GM12865 (cell line): ENCODE measurements around the gene FBRSL1.

ENCODE experiments used
- DNase-seq: peaks from one replicate; pipeline ENCODE4 v3.0.0; 2010; ENCODE audit warnings: low read depth
- H3K4me3 ChIP-seq: 2 replicates; pipeline ENCODE4 v1.5.1; 2011; ENCODE audit warnings: mild to moderate bottlenecking, low read depth, low read length, control low read depth
- CTCF ChIP-seq: IDR thresholded peaks from 2 replicates; pipeline ENCODE4 v1.5.1; 2011; ENCODE audit warnings: low read length, control low read depth, low read depth, inconsistent platforms; ENCODE audit not compliant: insufficient read depth; ENCODE audit errors: missing control alignments

Gene FBRSL1

GRCh38 chr12:132466241-132467201 lies 23.4 kb upstream of the FBRSL1 start:
- no peak for DNase-seq
- H3K4me3 ChIP-seq: no peak overlapping the region
- TF ChIP-seq CTCF: no peak

- DNase-seq: no peak
- no peak for TF ChIP-seq CTCF
- no peak overlapping the region for H3K4me3 ChIP-seq
Measured at GRCh38 chr12:132467511-132467910, 22.4 kb upstream of the FBRSL1 start.

GRCh38 chr12:132469423-132469822 lies 20.5 kb upstream of the FBRSL1 start:
- peak; percentile 68 for DNase-seq
- no peak for TF ChIP-seq CTCF
- peak overlapping the region; percentile 49 for H3K4me3 ChIP-seq

GRCh38 chr12:132470397-132470796 lies 19.6 kb upstream of the FBRSL1 start:
- TF ChIP-seq CTCF: no peak
- H3K4me3 ChIP-seq: no peak overlapping the region
- no peak for DNase-seq

- DNase-seq: peak; percentile 72
- H3K4me3 ChIP-seq: peak overlapping the region; percentile 53
- TF ChIP-seq CTCF: no peak
Measured at GRCh38 chr12:132471011-132471857, 18.7 kb upstream of the FBRSL1 start.

GRCh38 chr12:132471858-132472255 lies 18.1 kb upstream of the FBRSL1 start:
- no peak for DNase-seq
- TF ChIP-seq CTCF: no peak
- peak overlapping the region; percentile 53 for H3K4me3 ChIP-seq
